H1 (cell line): ENCODE results near the gene GNG7. TPM values are rescaled to one million over a fixed set of nuclear protein-coding genes. Genes with fewer than 3 reads are reported as not detected.

Experiments
- CTCF ChIP-seq, 3 experiments: IDR thresholded peaks; 1 replicate in 2 of 3; 2 replicates in 1 of 3; pipeline versions ENCODE4 v1.5.1 to v1.6.1; 2011; ENCODE audit warnings: low read length in 3 of 3, mild to moderate bottlenecking in 3 of 3, inconsistent platforms in 2 of 3, low read depth in 1 of 3, moderate library complexity in 1 of 3; ENCODE audit not compliant: insufficient read depth in 1 of 3; ENCODE audit errors: control extremely low read depth in 1 of 3
- HDAC6 ChIP-seq: IDR thresholded peaks from one replicate; pipeline ENCODE4 v1.7.1; 2012; ENCODE audit warnings: low read depth, mild to moderate bottlenecking, inconsistent platforms, low read length, moderate library complexity
- YY1 ChIP-seq: IDR thresholded peaks from 2 replicates; pipeline ENCODE4 v1.6.1; 2011; ENCODE audit warnings: low read depth, mild to moderate bottlenecking, low read length
- polyA plus RNA-seq, 7 experiments: library from polyadenylated mRNA; depleted of rRNA in 3 of 7; stranded (reverse) in 5 of 7; unstranded in 2 of 7; fragments of >200 nt in 5 of 7; fragments of 200-250 nt in 2 of 7; gene quantifications; 1 replicate in 5 of 7; 2 replicates in 1 of 7; 4 replicates in 1 of 7; pipeline versions ENCODE4 v1.2.1 to v1.2.3, GENCODE V29; 2011 to 2013; ENCODE audit warnings: missing spikeins in 2 of 7, mixed read lengths in 2 of 7
- total RNA-seq: library from RNA; stranded (reverse); fragmentation: NEBNext Ultra II Directional; extraction: Animal tissue kit (Norgen Biotek cat#: 25700); gene quantifications from 2 replicates; pipeline ENCODE4 v1.2.1, GENCODE V29; 2021

Gene GNG7
- total and polyA plus RNA-seq, 2 of the 8 experiments (the other 6 are each of a cell fraction or from before 2014, with no cell fraction given) = 2.8 to 7.8 TPM

GRCh38 chr19:2711172-2711874 is 8.8 kb upstream of the GNG7 start (continued):
- TF ChIP-seq CTCF (IDR thresholded peaks at IDR 0.05; ENCODE audit: control extremely low read depth in 1 of 3, insufficient read depth in 1 of 3, low read depth in 1 of 3, low read length in 3 of 3) (no peak), HDAC6 (no peak), YY1 (no peak)
